Measurements from ENCODE around the gene MAG.

The MAG gene

GRCh38 chr19:35301961-35302360, 10.0 kb downstream of the MAG start:
- Histone ChIP-seq H3K27ac (replicated peaks) (no peak overlapping the region), H3K4me3 (replicated peaks; ENCODE audit: insufficient read depth, low read length) (no peak overlapping the region), H3K27me3 (ENCODE audit: insufficient read depth, poor library complexity, severe bottlenecking) (no peaks in the 10 kb centered on the region)
- DNase-seq (ENCODE audit: low read depth in 1 of 2, low spot score in 1 of 2), result no peak
- TF ChIP-seq, protein P1, sequence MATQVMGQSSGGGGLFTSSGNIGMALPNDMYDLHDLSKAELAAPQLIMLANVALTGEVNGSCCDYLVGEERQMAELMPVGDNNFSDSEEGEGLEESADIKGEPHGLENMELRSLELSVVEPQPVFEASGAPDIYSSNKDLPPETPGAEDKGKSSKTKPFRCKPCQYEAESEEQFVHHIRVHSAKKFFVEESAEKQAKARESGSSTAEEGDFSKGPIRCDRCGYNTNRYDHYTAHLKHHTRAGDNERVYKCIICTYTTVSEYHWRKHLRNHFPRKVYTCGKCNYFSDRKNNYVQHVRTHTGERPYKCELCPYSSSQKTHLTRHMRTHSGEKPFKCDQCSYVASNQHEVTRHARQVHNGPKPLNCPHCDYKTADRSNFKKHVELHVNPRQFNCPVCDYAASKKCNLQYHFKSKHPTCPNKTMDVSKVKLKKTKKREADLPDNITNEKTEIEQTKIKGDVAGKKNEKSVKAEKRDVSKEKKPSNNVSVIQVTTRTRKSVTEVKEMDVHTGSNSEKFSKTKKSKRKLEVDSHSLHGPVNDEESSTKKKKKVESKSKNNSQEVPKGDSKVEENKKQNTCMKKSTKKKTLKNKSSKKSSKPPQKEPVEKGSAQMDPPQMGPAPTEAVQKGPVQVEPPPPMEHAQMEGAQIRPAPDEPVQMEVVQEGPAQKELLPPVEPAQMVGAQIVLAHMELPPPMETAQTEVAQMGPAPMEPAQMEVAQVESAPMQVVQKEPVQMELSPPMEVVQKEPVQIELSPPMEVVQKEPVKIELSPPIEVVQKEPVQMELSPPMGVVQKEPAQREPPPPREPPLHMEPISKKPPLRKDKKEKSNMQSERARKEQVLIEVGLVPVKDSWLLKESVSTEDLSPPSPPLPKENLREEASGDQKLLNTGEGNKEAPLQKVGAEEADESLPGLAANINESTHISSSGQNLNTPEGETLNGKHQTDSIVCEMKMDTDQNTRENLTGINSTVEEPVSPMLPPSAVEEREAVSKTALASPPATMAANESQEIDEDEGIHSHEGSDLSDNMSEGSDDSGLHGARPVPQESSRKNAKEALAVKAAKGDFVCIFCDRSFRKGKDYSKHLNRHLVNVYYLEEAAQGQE (IDR thresholded peaks at IDR 0.05; ENCODE audit: insufficient replicate concordance, low read depth), result no peak
- TF ChIP-seq POLR2AphosphoS5 (IDR thresholded peaks at IDR 0.05; ENCODE audit: low read depth), result no peak
- TF ChIP-seq GABPA (IDR thresholded peaks at IDR 0.05; ENCODE audit: low read depth), result no peak
- no peak for TF ChIP-seq SPI1 (IDR thresholded peaks at IDR 0.05; ENCODE audit: borderline replicate concordance, low read depth)
- TF ChIP-seq CTCF (IDR thresholded peaks at IDR 0.05; ENCODE audit: insufficient read depth, low read length), result no peak

DNA sequence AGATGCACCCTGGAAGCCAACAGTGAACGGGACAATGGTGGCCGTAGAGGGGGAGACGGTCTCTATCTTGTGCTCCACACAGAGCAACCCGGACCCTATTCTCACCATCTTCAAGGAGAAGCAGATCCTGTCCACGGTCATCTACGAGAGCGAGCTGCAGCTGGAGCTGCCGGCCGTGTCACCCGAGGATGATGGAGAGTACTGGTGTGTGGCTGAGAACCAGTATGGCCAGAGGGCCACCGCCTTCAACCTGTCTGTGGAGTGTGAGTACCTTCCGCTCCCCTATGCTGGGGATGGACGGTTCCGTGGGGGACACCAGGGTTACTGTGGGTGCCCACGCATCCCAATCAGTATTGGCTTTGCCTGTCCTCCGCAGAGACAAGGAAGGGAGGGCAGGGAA, 10.5 kb downstream of the MAG start:
- DNase-seq (ENCODE audit: low read depth in 1 of 2, low spot score in 1 of 2), result no peak
- Histone ChIP-seq H3K4me3 (replicated peaks; ENCODE audit: insufficient read depth, low read length) (no peak overlapping the region), H3K27me3 (ENCODE audit: insufficient read depth, poor library complexity, severe bottlenecking) (no peaks in the 10 kb centered on the region), H3K27ac (replicated peaks) (no peak overlapping the region)
- no peak for TF ChIP-seq CTCF (IDR thresholded peaks at IDR 0.05; ENCODE audit: insufficient read depth, low read length)
- TF ChIP-seq, protein P1 (IDR thresholded peaks at IDR 0.05; ENCODE audit: insufficient replicate concordance, low read depth), result no peak

DNA sequence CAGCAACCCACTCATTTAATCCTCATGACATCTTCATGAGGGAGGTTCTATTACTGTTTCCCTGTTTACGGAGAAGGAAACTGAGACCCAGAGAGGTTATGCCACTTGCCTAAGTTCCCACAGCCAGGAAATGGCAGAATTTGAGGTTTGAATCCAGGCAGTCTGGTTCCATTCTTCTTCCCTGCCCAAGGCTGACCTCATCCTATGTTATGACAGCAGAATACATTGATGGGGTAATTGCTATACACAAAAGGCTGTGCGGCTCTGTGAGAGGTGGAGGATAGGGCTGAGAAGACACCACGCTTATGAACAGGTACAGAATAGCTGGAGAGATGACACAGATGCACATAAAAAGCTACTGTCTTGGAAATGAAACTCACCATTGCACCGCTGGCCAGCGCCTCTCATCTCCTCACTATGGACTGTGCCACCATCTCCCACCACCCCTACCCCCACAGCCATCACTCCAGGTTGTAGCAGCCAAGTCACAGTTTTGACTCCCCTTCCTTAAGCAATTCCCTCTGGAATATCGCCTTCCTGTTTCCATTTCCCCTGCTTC, 11.5 kb downstream of the MAG start:
- TF ChIP-seq SPI1 (IDR thresholded peaks at IDR 0.05; ENCODE audit: borderline replicate concordance, low read depth) (no peak), CTCF (IDR thresholded peaks at IDR 0.05; ENCODE audit: insufficient read depth, low read length) (no peak), POLR2AphosphoS5 (IDR thresholded peaks at IDR 0.05; ENCODE audit: low read depth) (no peak), GABPA (IDR thresholded peaks at IDR 0.05; ENCODE audit: low read depth) (no peak)
- TF ChIP-seq, protein P1 (IDR thresholded peaks at IDR 0.05; ENCODE audit: insufficient replicate concordance, low read depth), result no peak
- no peak for DNase-seq (ENCODE audit: low read depth in 1 of 2, low spot score in 1 of 2)
- Histone ChIP-seq H3K4me3 (replicated peaks; ENCODE audit: insufficient read depth, low read length) (no peak overlapping the region), H3K27me3 (ENCODE audit: insufficient read depth, poor library complexity, severe bottlenecking) (no peaks in the 10 kb centered on the region), H3K27ac (replicated peaks) (no peak overlapping the region)

Data from HL-60 (cell line).